GM23338 (cell line): ENCODE measurements around the gene HS6ST1. TPM values are rescaled to one million over a fixed set of nuclear protein-coding genes. Genes with fewer than 3 reads are reported as not detected.
A peak's percentile ranks its signal among the peaks of the same experiment; 100 is the strongest.

Source experiments
- ATAC-seq: fragments of 200-7000 bp; cut with Tn5 transposase; 3 replicates; pipeline ENCODE4 v1.9.1; 2020
- DNase-seq: peaks from one replicate; pipeline ENCODE4 v3.0.0-alpha.2; 2015; ENCODE audit warnings: low spot score
- H2AFZ ChIP-seq: fragments of 200-600 bp; sonication (generic); 2 replicates; pipeline ENCODE4 v1.8.0; 2016; ENCODE audit warnings: antibody characterized with exemption, mild to moderate bottlenecking, moderate library complexity
- H3F3A ChIP-seq: fragments of 200-600 bp; sonication (generic); replicated peaks from 2 replicates; pipeline ENCODE4 v1.8.0; 2017; ENCODE audit warnings: antibody characterized with exemption, mixed run types, low read depth
- H3K27ac ChIP-seq: fragments of 200-600 bp; sonication (generic); 2 replicates; pipeline ENCODE4 v1.6.1; 2016; ENCODE audit warnings: low read depth
- H3K27me3 ChIP-seq: fragments of 200-600 bp; sonication (generic); 2 replicates; pipeline ENCODE4 v1.8.0; 2016; ENCODE audit warnings: mild to moderate bottlenecking, mixed run types, moderate library complexity; ENCODE audit not compliant: insufficient read depth
- H3K36me3 ChIP-seq: fragments of 200-600 bp; sonication (generic); 2 replicates; pipeline ENCODE4 v1.8.0; 2016; ENCODE audit warnings: mild to moderate bottlenecking; ENCODE audit not compliant: insufficient read depth
- H3K4me1 ChIP-seq: fragments of 200-600 bp; sonication (generic); 2 replicates; pipeline ENCODE4 v1.8.0; 2016; ENCODE audit warnings: mild to moderate bottlenecking, moderate library complexity; ENCODE audit not compliant: insufficient read depth
- H3K4me2 ChIP-seq: fragments of 200-600 bp; sonication (generic); 2 replicates; pipeline ENCODE4 v1.7.1; 2017; ENCODE audit warnings: mixed run types
- H3K4me3 ChIP-seq: fragments of 200-600 bp; sonication (generic); 2 replicates; pipeline ENCODE4 v1.6.1; 2016; ENCODE audit warnings: mixed run types
- H3K79me2 ChIP-seq: fragments of 200-600 bp; sonication (generic); replicated peaks from 2 replicates; pipeline ENCODE4 v1.8.0; 2017; ENCODE audit warnings: mild to moderate bottlenecking; ENCODE audit not compliant: insufficient read depth
- H3K9me2 ChIP-seq: fragments of 200-600 bp; sonication (generic); 2 replicates; pipeline ENCODE4 v1.8.0; 2017; ENCODE audit not compliant: insufficient read depth
- H4K20me1 ChIP-seq: fragments of 200-600 bp; sonication (generic); replicated peaks from 2 replicates; pipeline ENCODE4 v1.8.0; 2017; ENCODE audit warnings: mild to moderate bottlenecking; ENCODE audit not compliant: insufficient read depth
- H3K27ac Mint-ChIP-seq: 2 replicates; pipeline ENCODE4 v1.8.0; 2020; ENCODE audit warnings: inconsistent platforms, mild to moderate bottlenecking, moderate library complexity, mixed read lengths
- H3K27me3 Mint-ChIP-seq: 3 replicates; pipeline ENCODE4 v1.8.0; 2022; ENCODE audit warnings: low read depth, mild to moderate bottlenecking, moderate library complexity, mixed read lengths, inconsistent platforms; ENCODE audit not compliant: insufficient read depth, poor library complexity
- H3K36me3 Mint-ChIP-seq: 3 replicates; pipeline ENCODE4 v1.8.0; 2021; ENCODE audit warnings: low read depth, mild to moderate bottlenecking, inconsistent platforms, moderate library complexity, mixed read lengths
- H3K4me1 Mint-ChIP-seq: 3 replicates; pipeline ENCODE4 v1.8.0; 2020; ENCODE audit warnings: mild to moderate bottlenecking, inconsistent platforms, mixed read lengths
- H3K4me3 Mint-ChIP-seq: 3 replicates; pipeline ENCODE4 v1.8.0; 2021; ENCODE audit warnings: moderate library complexity, mild to moderate bottlenecking, inconsistent platforms, mixed read lengths
- H3K9me3 Mint-ChIP-seq: 3 replicates; pipeline ENCODE4 v1.8.0; 2020; ENCODE audit warnings: moderate library complexity, mild to moderate bottlenecking, inconsistent platforms, mixed read lengths
- CREB1 ChIP-seq: fragments of 250-450 bp; sonication (Bioruptor Pico); IDR thresholded peaks from 2 replicates; pipeline ENCODE4 v1.5.0; 2020; ENCODE audit warnings: low read depth, mild to moderate bottlenecking, moderate library complexity
- EZH2phosphoT487 ChIP-seq: fragments of 200-600 bp; sonication (generic); IDR thresholded peaks from one replicate; pipeline ENCODE4 v1.8.1; 2018; ENCODE audit warnings: antibody characterized with exemption; ENCODE audit not compliant: unreplicated experiment
- JUNB ChIP-seq: IDR thresholded peaks from one replicate; pipeline ENCODE4 v1.6.1; 2016; ENCODE audit warnings: antibody characterized with exemption; ENCODE audit not compliant: unreplicated experiment
- POLR2AphosphoS5 ChIP-seq: IDR thresholded peaks from 2 replicates; pipeline ENCODE4 v1.6.1; 2016; ENCODE audit warnings: antibody characterized with exemption, low read depth
- ZNF114 ChIP-seq: fragments of 250-450 bp; sonication (Bioruptor Pico); IDR thresholded peaks from 2 replicates; pipeline ENCODE4 v1.5.0; 2020; ENCODE audit warnings: mild to moderate bottlenecking, moderate library complexity
- polyA plus RNA-seq: library from polyadenylated mRNA; unstranded; fragments of >200 nt; fragmentation: Nextera tagmentation; extraction: Ambion mirVana; gene quantifications from 2 replicates; pipeline ENCODE4 v1.2.1, GENCODE V29; 2016
- total RNA-seq: library from RNA; depleted of rRNA; stranded (reverse); fragments of >200 nt; shearing (Covaris generic); gene quantifications from 2 replicates; pipeline ENCODE4 v1.2.3, GENCODE V29; 2014
- TF ChIP-seq, protein P1 (sequence below): fragments of 250-450 bp; sonication (Bioruptor Pico); IDR thresholded peaks from 2 replicates; pipeline ENCODE4 v1.5.0; 2020; ENCODE audit warnings: mild to moderate bottlenecking, moderate library complexity
- TF ChIP-seq, protein P2 (sequence below): IDR thresholded peaks from one replicate; pipeline ENCODE4 v1.6.1; 2018; ENCODE audit warnings: antibody characterized with exemption; ENCODE audit not compliant: unreplicated experiment
- TF ChIP-seq, protein P3 (sequence below): IDR thresholded peaks from 2 replicates; pipeline ENCODE4 v1.6.1; 2016; ENCODE audit warnings: antibody characterized with exemption

Gene HS6ST1
- total and polyA plus RNA-seq, 2 experiments from 2014 or later, result 21.1 to 106 TPM

DNA sequence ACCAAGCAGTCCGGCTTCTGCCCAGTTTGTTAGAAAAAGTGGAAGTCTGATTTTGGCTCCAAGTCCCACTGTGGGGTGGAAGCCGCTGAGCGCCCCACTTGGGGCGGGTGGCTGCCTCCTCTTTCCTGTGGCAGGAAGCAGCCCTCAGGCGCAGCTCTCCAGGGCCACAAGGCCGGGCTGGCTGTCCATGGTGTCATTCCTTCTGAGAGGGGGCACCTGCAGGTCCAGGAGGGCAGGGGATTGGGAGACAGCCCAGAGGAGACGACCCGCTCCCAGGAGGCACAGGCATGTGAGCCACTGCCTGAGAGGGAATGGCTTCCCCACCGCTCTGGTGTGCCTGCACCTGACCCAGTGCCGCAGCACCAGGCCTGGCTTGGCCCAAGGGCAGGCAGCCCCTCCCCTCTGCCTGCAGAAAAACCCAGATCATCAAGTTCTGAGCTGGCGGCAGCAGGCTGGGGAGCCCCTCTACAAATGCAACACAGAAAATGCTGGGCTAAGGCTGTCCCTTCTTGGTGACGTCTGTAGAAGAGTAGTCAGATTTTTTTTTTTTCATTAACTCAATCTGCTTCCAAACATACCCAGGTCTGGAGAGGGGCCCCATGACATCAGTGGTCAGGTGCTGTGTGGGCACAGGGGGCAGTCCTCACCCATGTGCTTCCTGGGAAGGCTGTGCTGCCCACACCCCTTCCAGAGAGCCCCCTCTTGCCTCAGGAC, 38.4 kb downstream of the HS6ST1 start:
- Histone ChIP-seq H3K27ac (no peak overlapping the region), H3K9me2 (no peaks in the 10 kb centered on the region), H3K4me3 (no peak overlapping the region), H3K79me2 (peaks cover 82% of the 10 kb centered on the region), H2AFZ (no peak overlapping the region), H3K36me3 (no peaks in the 10 kb centered on the region), H3K4me1 (no peaks in the 10 kb centered on the region), H4K20me1 (peaks cover 36% of the 10 kb centered on the region), H3K4me2 (no peak overlapping the region), H3F3A (no peaks in the 10 kb centered on the region), H3K27me3 (no peaks in the 10 kb centered on the region)
- H3K4me3 Mint-ChIP-seq, result no peak overlapping the region
- peaks cover 13% of the 10 kb centered on the region for H3K4me1 Mint-ChIP-seq
- peak; percentile 7; the same call in 2 of the 3 replicates for ATAC-seq
- TF ChIP-seq JUNB, result no peak
- TF ChIP-seq CREB1 (CRISPR knock-in tag), result no peak
- TF ChIP-seq, protein P1, sequence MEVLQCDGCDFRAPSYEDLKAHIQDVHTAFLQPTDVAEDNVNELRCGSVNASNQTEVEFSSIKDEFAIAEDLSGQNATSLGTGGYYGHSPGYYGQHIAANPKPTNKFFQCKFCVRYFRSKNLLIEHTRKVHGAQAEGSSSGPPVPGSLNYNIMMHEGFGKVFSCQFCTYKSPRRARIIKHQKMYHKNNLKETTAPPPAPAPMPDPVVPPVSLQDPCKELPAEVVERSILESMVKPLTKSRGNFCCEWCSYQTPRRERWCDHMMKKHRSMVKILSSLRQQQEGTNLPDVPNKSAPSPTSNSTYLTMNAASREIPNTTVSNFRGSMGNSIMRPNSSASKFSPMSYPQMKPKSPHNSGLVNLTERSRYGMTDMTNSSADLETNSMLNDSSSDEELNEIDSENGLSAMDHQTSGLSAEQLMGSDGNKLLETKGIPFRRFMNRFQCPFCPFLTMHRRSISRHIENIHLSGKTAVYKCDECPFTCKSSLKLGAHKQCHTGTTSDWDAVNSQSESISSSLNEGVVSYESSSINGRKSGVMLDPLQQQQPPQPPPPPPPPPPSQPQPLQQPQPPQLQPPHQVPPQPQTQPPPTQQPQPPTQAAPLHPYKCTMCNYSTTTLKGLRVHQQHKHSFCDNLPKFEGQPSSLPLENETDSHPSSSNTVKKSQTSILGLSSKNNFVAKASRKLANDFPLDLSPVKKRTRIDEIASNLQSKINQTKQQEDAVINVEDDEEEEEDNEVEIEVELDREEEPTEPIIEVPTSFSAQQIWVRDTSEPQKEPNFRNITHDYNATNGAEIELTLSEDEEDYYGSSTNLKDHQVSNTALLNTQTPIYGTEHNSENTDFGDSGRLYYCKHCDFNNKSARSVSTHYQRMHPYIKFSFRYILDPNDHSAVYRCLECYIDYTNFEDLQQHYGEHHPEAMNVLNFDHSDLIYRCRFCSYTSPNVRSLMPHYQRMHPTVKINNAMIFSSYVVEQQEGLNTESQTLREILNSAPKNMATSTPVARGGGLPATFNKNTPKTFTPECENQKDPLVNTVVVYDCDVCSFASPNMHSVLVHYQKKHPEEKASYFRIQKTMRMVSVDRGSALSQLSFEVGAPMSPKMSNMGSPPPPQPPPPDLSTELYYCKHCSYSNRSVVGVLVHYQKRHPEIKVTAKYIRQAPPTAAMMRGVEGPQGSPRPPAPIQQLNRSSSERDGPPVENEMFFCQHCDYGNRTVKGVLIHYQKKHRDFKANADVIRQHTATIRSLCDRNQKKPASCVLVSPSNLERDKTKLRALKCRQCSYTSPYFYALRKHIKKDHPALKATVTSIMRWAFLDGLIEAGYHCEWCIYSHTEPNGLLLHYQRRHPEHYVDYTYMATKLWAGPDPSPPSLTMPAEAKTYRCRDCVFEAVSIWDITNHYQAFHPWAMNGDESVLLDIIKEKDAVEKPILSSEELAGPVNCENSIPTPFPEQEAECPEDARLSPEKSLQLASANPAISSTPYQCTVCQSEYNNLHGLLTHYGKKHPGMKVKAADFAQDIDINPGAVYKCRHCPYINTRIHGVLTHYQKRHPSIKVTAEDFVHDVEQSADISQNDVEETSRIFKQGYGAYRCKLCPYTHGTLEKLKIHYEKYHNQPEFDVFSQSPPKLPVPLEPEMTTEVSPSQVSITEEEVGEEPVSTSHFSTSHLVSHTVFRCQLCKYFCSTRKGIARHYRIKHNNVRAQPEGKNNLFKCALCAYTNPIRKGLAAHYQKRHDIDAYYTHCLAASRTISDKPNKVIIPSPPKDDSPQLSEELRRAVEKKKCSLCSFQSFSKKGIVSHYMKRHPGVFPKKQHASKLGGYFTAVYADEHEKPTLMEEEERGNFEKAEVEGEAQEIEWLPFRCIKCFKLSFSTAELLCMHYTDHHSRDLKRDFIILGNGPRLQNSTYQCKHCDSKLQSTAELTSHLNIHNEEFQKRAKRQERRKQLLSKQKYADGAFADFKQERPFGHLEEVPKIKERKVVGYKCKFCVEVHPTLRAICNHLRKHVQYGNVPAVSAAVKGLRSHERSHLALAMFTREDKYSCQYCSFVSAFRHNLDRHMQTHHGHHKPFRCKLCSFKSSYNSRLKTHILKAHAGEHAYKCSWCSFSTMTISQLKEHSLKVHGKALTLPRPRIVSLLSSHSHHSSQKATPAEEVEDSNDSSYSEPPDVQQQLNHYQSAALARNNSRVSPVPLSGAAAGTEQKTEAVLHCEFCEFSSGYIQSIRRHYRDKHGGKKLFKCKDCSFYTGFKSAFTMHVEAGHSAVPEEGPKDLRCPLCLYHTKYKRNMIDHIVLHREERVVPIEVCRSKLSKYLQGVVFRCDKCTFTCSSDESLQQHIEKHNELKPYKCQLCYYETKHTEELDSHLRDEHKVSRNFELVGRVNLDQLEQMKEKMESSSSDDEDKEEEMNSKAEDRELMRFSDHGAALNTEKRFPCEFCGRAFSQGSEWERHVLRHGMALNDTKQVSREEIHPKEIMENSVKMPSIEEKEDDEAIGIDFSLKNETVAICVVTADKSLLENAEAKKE (CRISPR knock-in tag), result no peak
- TF ChIP-seq, protein P2, sequence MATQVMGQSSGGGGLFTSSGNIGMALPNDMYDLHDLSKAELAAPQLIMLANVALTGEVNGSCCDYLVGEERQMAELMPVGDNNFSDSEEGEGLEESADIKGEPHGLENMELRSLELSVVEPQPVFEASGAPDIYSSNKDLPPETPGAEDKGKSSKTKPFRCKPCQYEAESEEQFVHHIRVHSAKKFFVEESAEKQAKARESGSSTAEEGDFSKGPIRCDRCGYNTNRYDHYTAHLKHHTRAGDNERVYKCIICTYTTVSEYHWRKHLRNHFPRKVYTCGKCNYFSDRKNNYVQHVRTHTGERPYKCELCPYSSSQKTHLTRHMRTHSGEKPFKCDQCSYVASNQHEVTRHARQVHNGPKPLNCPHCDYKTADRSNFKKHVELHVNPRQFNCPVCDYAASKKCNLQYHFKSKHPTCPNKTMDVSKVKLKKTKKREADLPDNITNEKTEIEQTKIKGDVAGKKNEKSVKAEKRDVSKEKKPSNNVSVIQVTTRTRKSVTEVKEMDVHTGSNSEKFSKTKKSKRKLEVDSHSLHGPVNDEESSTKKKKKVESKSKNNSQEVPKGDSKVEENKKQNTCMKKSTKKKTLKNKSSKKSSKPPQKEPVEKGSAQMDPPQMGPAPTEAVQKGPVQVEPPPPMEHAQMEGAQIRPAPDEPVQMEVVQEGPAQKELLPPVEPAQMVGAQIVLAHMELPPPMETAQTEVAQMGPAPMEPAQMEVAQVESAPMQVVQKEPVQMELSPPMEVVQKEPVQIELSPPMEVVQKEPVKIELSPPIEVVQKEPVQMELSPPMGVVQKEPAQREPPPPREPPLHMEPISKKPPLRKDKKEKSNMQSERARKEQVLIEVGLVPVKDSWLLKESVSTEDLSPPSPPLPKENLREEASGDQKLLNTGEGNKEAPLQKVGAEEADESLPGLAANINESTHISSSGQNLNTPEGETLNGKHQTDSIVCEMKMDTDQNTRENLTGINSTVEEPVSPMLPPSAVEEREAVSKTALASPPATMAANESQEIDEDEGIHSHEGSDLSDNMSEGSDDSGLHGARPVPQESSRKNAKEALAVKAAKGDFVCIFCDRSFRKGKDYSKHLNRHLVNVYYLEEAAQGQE, result no peak
- no peak for TF ChIP-seq ZNF114
- TF ChIP-seq, protein P3, sequence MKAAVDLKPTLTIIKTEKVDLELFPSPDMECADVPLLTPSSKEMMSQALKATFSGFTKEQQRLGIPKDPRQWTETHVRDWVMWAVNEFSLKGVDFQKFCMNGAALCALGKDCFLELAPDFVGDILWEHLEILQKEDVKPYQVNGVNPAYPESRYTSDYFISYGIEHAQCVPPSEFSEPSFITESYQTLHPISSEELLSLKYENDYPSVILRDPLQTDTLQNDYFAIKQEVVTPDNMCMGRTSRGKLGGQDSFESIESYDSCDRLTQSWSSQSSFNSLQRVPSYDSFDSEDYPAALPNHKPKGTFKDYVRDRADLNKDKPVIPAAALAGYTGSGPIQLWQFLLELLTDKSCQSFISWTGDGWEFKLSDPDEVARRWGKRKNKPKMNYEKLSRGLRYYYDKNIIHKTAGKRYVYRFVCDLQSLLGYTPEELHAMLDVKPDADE, result no peak
- TF ChIP-seq POLR2AphosphoS5, result no peak
- no peak for TF ChIP-seq EZH2phosphoT487
- no peaks in the 10 kb centered on the region for H3K9me3 Mint-ChIP-seq
- peaks cover 6% of the 10 kb centered on the region for H3K27me3 Mint-ChIP-seq
- peaks cover 14% of the 10 kb centered on the region for H3K36me3 Mint-ChIP-seq
- no peak for DNase-seq
- no peak overlapping the region for H3K27ac Mint-ChIP-seq
